K562 (cell line): Measurements from ENCODE around the gene KIAA0319L. TPM values are rescaled to one million over a fixed set of nuclear protein-coding genes. Genes with fewer than 3 reads are reported as not detected.
A peak's percentile ranks its signal among the peaks of the same experiment; 100 is the strongest.

Source experiments
- ATAC-seq: fragments of 200-7000 bp; cut with Tn5 transposase; 3 replicates; pipeline ENCODE4 v1.9.1; 2020; ENCODE audit warnings: moderate library complexity
- BruUV-seq: library from RNA; stranded (reverse); fragments of 400-500 nt; replicated peaks from 2 replicates; lab custom pipeline; 2021; lab: Mats Ljungman, UMichigan
- CTCF ChIA-PET: fragments of 300-600 bp; formaldehyde crosslinking; extraction: SDS; loops from one replicate; lab custom pipeline; 2021; ENCODE audit warnings: low intra/inter-chr PET ratio; lab: Yijun Ruan, JAX
- POLR2A ChIA-PET: fragments of 300-600, 350-650 bp; sonication (Branson Sonifier 250); formaldehyde crosslinking; extraction: SDS; loops from one replicate; lab custom pipeline; 2021; ENCODE audit warnings: antibody characterized with exemption, inconsistent platforms; lab: Yijun Ruan, JAX
- DNase-seq, 4 experiments: peaks; one replicate each; pipeline versions ENCODE4 v3.0.0 to v3.0.0-alpha.2; 2011 to 2018; ENCODE audit warnings: low spot score in 3 of 4, mixed read lengths in 3 of 4; ENCODE audit errors: extremely low read depth in 1 of 4
- FAIRE-seq: peaks from 2 replicates; lab custom pipeline; 2011; peaks lifted over from hg19 to GRCh38; lab: Jason Lieb, UNC
- H2AFZ ChIP-seq: 2 replicates; pipeline ENCODE4 v1.6.0; 2011; ENCODE audit warnings: low read depth, low read length, control low read depth, inconsistent platforms
- H3K27ac ChIP-seq: fragments of 200-600 bp; 3 replicates; pipeline ENCODE4 v1.8.0; 2011; ENCODE audit warnings: low read depth, mild to moderate bottlenecking, control low read depth, inconsistent platforms, low read length, moderate library complexity, mixed read lengths; ENCODE audit errors: extremely low read depth
- H3K27me3 ChIP-seq, 2 experiments: fragments of 300-600 bp in 1 of 2; 2 replicates in 1 of 2; 3 replicates in 1 of 2; pipeline versions ENCODE4 v1.6.0 to v1.8.0; 2011; ENCODE audit warnings: inconsistent platforms in 2 of 2, low read length in 2 of 2, mild to moderate bottlenecking in 1 of 2, mixed read lengths in 1 of 2, moderate library complexity in 1 of 2; ENCODE audit not compliant: control insufficient read depth in 2 of 2, insufficient read depth in 2 of 2
- H3K36me3 ChIP-seq: fragments of 300-600 bp; 3 replicates; pipeline ENCODE4 v1.8.0; 2011; ENCODE audit warnings: mild to moderate bottlenecking, low read length, inconsistent platforms; ENCODE audit not compliant: control insufficient read depth, insufficient read depth
- H3K4me1 ChIP-seq, 2 experiments: fragments of 200-600 bp in 1 of 2; replicated peaks in 1 of 2; 2 replicates in 1 of 2; 3 replicates in 1 of 2; pipeline versions ENCODE4 v1.5.1 to v1.8.0; 2011; ENCODE audit warnings: inconsistent platforms in 2 of 2, low read length in 2 of 2, mild to moderate bottlenecking in 1 of 2, mixed read lengths in 1 of 2, moderate library complexity in 1 of 2; ENCODE audit not compliant: control insufficient read depth in 2 of 2, insufficient read depth in 2 of 2
- H3K4me2 ChIP-seq: 2 replicates; pipeline ENCODE4 v1.6.1; 2011; ENCODE audit warnings: low read length, control low read depth, inconsistent platforms, mixed read lengths; ENCODE audit not compliant: insufficient read depth
- H3K4me3 ChIP-seq: fragments of 200-600 bp; sonication (generic), shearing (Covaris generic); 2 replicates; pipeline ENCODE4 v1.5.1; 2016; ENCODE audit warnings: control low read depth, inconsistent platforms
- H3K79me2 ChIP-seq: fragments of 200-600 bp; 3 replicates; pipeline ENCODE4 v1.8.0; 2011; ENCODE audit warnings: low read length, inconsistent platforms; ENCODE audit not compliant: control insufficient read depth, insufficient read depth
- H3K9ac ChIP-seq, 2 experiments: 2 replicates each; pipeline versions ENCODE4 v1.6.0 to v1.6.1; 2011; ENCODE audit warnings: low read depth in 2 of 2, low read length in 2 of 2, control low read depth in 1 of 2, inconsistent platforms in 1 of 2, mild to moderate bottlenecking in 1 of 2, mixed read lengths in 1 of 2; ENCODE audit not compliant: insufficient read depth in 1 of 2
- H3K9me1 ChIP-seq: one replicate; pipeline ENCODE4 v1.6.0; 2011; ENCODE audit warnings: inconsistent platforms, mild to moderate bottlenecking, low read length, moderate library complexity; ENCODE audit not compliant: control insufficient read depth, insufficient read depth
- H3K9me3 ChIP-seq: replicated peaks from 2 replicates; pipeline ENCODE4 v1.5.1; 2011; ENCODE audit warnings: low read depth, low read length, inconsistent platforms; ENCODE audit not compliant: control insufficient read depth, insufficient read depth
- H4K20me1 ChIP-seq: replicated peaks from 2 replicates; pipeline ENCODE4 v1.6.1; 2011; ENCODE audit warnings: low read length, inconsistent platforms, mixed read lengths; ENCODE audit not compliant: control insufficient read depth, insufficient read depth
- ATF1 ChIP-seq, 2 experiments: fragments of 450-650 bp in 1 of 2; IDR thresholded peaks; 2 replicates each; pipeline ENCODE4 v1.6.1; 2016; ENCODE audit warnings: missing compliant biosample characterization in 1 of 2, missing genetic modification characterization in 1 of 2
- C11orf30 ChIP-seq: fragments of 450-650 bp; IDR thresholded peaks from 2 replicates; pipeline ENCODE4 v1.6.1; 2016; ENCODE audit warnings: low read depth, mild to moderate bottlenecking
- CEBPB ChIP-seq: fragments of 450-650 bp; IDR thresholded peaks from 2 replicates; pipeline ENCODE4 v1.6.1; 2016; ENCODE audit warnings: missing genetic modification characterization, missing compliant biosample characterization
- CREB1 ChIP-seq, 2 experiments: sonication (generic) in 1 of 2; formaldehyde crosslinking in 1 of 2; IDR thresholded peaks; 2 replicates each; pipeline versions ENCODE4 v1.6.1 to v1.8.0; 2012 to 2022; ENCODE audit warnings: inconsistent platforms in 1 of 2, mild to moderate bottlenecking in 1 of 2, missing genetic modification reagents in 1 of 2, moderate library complexity in 1 of 2
- FOSL1 ChIP-seq: fragments of 200-800 bp; sonication (Bioruptor generic); conservative IDR thresholded peaks from 2 replicates; pipeline ENCODE4 v1.6.1; 2016; ENCODE audit warnings: missing genetic modification characterization, missing compliant biosample characterization
- MAFK ChIP-seq: IDR thresholded peaks from 2 replicates; pipeline ENCODE4 v1.6.1; 2011; ENCODE audit warnings: low read length, improper control_type of control experiment
- MEIS2 ChIP-seq: fragments of 450-650 bp; IDR thresholded peaks from 2 replicates; pipeline ENCODE4 v1.6.1; 2014; ENCODE audit warnings: mild to moderate bottlenecking; ENCODE audit not compliant: partially characterized antibody
- NFE2 ChIP-seq: IDR thresholded peaks from 2 replicates; pipeline ENCODE4 v1.6.1; 2014; ENCODE audit warnings: antibody characterized with exemption, low read depth
- ZBTB7A ChIP-seq: IDR thresholded peaks from 2 replicates; pipeline ENCODE4 v1.6.1; 2011; ENCODE audit warnings: low read depth, mild to moderate bottlenecking, low read length, moderate library complexity, borderline replicate concordance; ENCODE audit not compliant: control insufficient read depth
- WGBS: fragments of 100-300 bp; shearing (Covaris generic); methylation state at CpG from one replicate; pipeline ENCODE4 v1.1.6; 2016; ENCODE audit warnings: low coverage, mixed read lengths; ENCODE audit not compliant: insufficient coverage; ENCODE audit errors: missing lambda C conversion rate; 5-methylcytosine and 5-hydroxymethylcytosine counted together
- in situ Hi-C: fragments of 300-500 bp; cut with MboI; formaldehyde crosslinking; loops from 4 replicates; pipeline ENCODE4 v1.15.0; 2018; ENCODE audit warnings: inconsistent platforms, mixed read lengths
- intact Hi-C: fragments of 100-400 bp; cut with micrococcal nuclease; formaldehyde crosslinking; loops from 2 replicates; pipeline ENCODE4 v1.14.2; 2022
- polyA plus RNA-seq, 8 experiments: library from polyadenylated mRNA; depleted of rRNA in 4 of 8; stranded (reverse) in 5 of 8; unstranded in 3 of 8; fragments of >200 nt; fragmentation: Nextera tagmentation in 2 of 8; fragmentation: Illumina TruSeq in 1 of 8; extraction: Ambion mirVana in 2 of 8; extraction: Trizol in 1 of 8; gene quantifications; 2 replicates each; pipeline versions ENCODE4 v1.2.1 to v1.2.3, GENCODE V29; 2011 to 2014; ENCODE audit warnings: inconsistent platforms in 1 of 8, missing spikeins in 1 of 8
- total RNA-seq, 7 experiments: library from RNA; depleted of rRNA in 6 of 7; stranded (reverse); fragments of >200 nt in 6 of 7; fragmentation: Illumina TruSeq in 2 of 7; extraction: Trizol in 2 of 7; gene quantifications; 2 replicates each; pipeline versions ENCODE4 v1.2.1 to v1.2.3, GENCODE V29; 2011 to 2021; ENCODE audit warnings: low replicate concordance in 1 of 7
- TF ChIP-seq, protein P1 (sequence below), 3 experiments: IDR thresholded peaks in 2 of 3; conservative IDR thresholded peaks in 1 of 3; 2 replicates each; pipeline ENCODE4 v1.5.1; 2011 to 2012; ENCODE audit warnings: low read length in 3 of 3, mild to moderate bottlenecking in 3 of 3, control low read depth in 2 of 3, improper control_type of control experiment in 1 of 3, inconsistent platforms in 1 of 3, low read depth in 1 of 3, mixed read lengths in 1 of 3, moderate library complexity in 1 of 3; ENCODE audit not compliant: insufficient read depth in 2 of 3
- TF ChIP-seq, protein P2 (sequence below): fragments of 250-450 bp; sonication (Bioruptor Pico); IDR thresholded peaks from 2 replicates; pipeline ENCODE4 v1.5.0; 2021; ENCODE audit warnings: mild to moderate bottlenecking, moderate library complexity
- TF ChIP-seq, protein P3 (sequence below): sonication (generic); formaldehyde crosslinking; IDR thresholded peaks from 2 replicates; pipeline ENCODE4 v1.4.0; 2020; ENCODE audit warnings: mild to moderate bottlenecking, missing genetic modification reagents

The KIAA0319L gene
- total and polyA plus RNA-seq, 9 of the 15 experiments (the other 6 are each of a cell fraction or from before 2014, with no cell fraction given), result 2.4 to 51.7 (median 27.4) TPM

DNA sequence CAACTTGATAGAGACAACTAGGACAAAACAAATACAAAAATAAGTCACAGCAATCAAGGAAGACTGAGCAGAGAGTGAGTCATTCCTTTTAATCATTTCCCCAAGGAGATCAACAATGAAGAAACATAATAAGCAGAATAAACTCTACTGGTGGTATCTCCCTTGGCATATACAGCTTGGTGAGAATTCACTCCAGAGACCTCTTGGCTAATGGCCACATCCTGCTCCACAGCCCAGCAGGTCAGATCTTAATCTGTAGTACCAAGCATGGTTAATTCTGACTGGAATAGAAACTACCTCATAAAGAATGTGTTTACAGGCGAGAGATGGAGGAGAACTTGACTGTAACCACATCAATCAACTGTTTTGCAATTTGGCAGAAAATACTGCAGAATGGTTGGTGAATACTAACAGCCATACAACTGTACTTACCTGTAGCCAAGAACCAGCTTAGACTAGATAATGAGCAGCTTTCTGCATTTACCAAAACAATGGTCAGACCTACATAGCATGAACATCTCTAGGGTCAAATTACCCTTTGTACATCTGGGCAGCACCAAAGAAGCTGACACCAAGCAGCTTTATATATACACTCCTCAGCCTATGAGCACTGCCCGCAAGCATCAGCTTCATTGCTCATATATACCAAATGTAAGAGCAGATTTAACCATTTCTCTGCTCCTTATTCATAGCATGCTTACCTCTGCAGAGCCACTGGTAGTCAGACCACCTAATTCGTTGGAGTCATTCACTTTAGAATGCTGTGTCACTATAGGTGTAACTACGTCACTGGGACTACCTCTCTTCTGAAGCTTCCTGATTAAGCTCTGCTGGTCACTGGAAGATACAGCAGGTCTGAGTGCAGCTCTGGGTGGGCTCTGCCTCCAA is 51.0 kb downstream of the KIAA0319L start:
- WGBS, result 30% methylated on average over 4 of the region's 4 CpGs
- Histone ChIP-seq H3K79me2 (peaks cover 15% of the 10 kb centered on the region; the same call in 2 of the 3 replicates), H3K9ac (no peak overlapping the region), H3K27ac (peak overlapping the region; percentile 59), H3K4me3 (no peak overlapping the region), H3K4me1 (peaks cover 4 to 33% of the 10 kb centered on the region in 2 experiments; a peak in 4 of 5 replicates), H4K20me1 (0 out of 2 replicates have a peak, but pooled peaks cover 4% of the 10 kb centered on the region), H3K36me3 (peaks cover 20% of the 10 kb centered on the region), H2AFZ (no peak overlapping the region), H3K9me1 (no peaks in the 10 kb centered on the region), H3K4me2 (peak overlapping the region; percentile 57), H3K27me3 (no peaks in the 10 kb centered on the region), H3K9me3 (no peaks in the 10 kb centered on the region)
- peak; percentile 55 to 78 (median 69) for DNase-seq
- CTCF ChIA-PET, result no interaction called here
- intact Hi-C loops, result no loop called here
- in situ Hi-C loops, result no loop called here
- peak; percentile 78 for FAIRE-seq
- BruUV-seq, result no TSS peak
- peak; percentile 96 for ATAC-seq
- POLR2A ChIA-PET, result interaction anchor here (0.6 to 1.3 kb wide), 8 partner anchors 9 to 254 kb away, joined by 3 to 4 read pairs (median 3); no protein-coding TSS in a partner anchor
- TF ChIP-seq ZBTB7A (0 out of 2 replicates have a peak, but pooled peaks have one; percentile 21), CREB1 (IDR thresholded peaks at IDR 0.05) (peak; percentile 52; the same call in 1 of the 2 replicates), CREB1 (CRISPR knock-in tag; IDR thresholded peaks at IDR 0.05) (peak; percentile 48; the same call in 1 of the 2 replicates), FOSL1 (tag) (peak; percentile 50), MAFK (peak; percentile 75), NFE2 (peak; percentile 93), ATF1 (CRISPR knock-in tag; IDR thresholded peaks at IDR 0.05) (no peak), ATF1 (tag; IDR thresholded peaks at IDR 0.05) (peak; percentile 70), C11orf30 (peak; percentile 90), CEBPB (tag) (peak; percentile 34; the same call in 1 of the 2 replicates), MEIS2 (peak; percentile 50)
- TF ChIP-seq, protein P1, sequence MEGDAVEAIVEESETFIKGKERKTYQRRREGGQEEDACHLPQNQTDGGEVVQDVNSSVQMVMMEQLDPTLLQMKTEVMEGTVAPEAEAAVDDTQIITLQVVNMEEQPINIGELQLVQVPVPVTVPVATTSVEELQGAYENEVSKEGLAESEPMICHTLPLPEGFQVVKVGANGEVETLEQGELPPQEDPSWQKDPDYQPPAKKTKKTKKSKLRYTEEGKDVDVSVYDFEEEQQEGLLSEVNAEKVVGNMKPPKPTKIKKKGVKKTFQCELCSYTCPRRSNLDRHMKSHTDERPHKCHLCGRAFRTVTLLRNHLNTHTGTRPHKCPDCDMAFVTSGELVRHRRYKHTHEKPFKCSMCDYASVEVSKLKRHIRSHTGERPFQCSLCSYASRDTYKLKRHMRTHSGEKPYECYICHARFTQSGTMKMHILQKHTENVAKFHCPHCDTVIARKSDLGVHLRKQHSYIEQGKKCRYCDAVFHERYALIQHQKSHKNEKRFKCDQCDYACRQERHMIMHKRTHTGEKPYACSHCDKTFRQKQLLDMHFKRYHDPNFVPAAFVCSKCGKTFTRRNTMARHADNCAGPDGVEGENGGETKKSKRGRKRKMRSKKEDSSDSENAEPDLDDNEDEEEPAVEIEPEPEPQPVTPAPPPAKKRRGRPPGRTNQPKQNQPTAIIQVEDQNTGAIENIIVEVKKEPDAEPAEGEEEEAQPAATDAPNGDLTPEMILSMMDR (IDR thresholded peaks at IDR 0.05 in 2 of 3, conservative IDR thresholded peaks at IDR 0.05 in 1 of 3; ENCODE audit: insufficient read depth in 2 of 3, low read depth in 1 of 3, low read length in 3 of 3), result peak in 2 of 3 experiments; percentile 20 to 34; a peak in 2 of 6 replicates
- TF ChIP-seq, protein P2, sequence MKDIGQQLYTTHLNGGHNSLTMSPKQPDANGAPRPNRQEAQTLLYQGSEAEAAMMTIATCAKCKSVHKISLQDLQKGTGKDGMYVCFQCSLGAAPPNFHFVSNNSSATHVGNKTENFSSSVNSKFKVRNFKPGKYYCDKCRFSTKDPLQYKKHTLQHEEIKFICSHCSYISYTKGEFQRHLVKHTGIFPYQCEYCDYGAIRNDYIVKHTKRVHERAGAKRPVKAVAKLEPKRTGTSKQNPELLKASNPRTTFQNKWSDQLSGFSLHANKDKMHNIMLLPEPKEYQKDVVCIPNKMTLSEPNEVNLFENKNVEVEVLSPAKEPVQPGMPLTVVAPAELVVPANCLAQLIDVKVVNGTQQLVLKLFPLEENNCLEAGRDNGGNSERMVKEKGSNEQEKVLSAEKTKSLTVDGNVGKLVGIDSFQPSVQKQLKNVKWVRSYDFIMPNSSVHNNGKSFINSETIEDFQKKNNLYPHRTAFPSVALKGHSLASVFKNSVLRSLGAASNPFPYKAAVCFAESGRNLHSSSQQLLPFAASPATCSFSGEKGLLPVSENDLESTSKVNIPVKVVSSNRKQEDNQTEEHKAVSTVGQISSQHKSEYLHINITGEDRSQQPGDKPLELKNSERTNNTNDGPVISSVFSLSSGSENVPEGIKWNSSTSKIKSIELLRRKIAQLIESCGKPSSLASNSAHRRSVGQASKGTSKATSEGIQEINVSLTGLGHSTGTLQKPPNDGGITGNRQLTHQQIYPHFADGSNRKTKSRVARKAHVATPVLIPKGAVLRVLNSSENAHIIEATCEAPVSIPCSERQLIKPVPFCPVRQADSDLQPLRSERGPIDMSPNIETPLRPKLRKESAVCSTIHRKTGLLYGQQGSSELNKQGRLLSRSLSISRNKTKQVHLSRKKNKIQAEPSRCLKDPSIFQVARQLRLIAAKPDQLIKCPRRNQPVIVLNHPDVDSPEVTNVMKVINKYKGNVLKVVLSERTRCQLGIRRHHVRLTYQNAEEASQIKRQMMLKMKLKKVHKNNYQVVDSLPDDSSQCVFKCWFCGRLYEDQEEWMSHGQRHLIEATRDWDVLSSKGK (CRISPR knock-in tag), result no peak
- TF ChIP-seq, protein P3, sequence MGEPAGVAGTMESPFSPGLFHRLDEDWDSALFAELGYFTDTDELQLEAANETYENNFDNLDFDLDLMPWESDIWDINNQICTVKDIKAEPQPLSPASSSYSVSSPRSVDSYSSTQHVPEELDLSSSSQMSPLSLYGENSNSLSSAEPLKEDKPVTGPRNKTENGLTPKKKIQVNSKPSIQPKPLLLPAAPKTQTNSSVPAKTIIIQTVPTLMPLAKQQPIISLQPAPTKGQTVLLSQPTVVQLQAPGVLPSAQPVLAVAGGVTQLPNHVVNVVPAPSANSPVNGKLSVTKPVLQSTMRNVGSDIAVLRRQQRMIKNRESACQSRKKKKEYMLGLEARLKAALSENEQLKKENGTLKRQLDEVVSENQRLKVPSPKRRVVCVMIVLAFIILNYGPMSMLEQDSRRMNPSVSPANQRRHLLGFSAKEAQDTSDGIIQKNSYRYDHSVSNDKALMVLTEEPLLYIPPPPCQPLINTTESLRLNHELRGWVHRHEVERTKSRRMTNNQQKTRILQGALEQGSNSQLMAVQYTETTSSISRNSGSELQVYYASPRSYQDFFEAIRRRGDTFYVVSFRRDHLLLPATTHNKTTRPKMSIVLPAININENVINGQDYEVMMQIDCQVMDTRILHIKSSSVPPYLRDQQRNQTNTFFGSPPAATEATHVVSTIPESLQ (CRISPR knock-in tag), result no peak
